GM19023 (cell line): ENCODE data around the gene DNAH14.
"Not testable (repeated sequence)": the region's sequence is repeated elsewhere in the genome, so short reads cannot be mapped to it uniquely, and the experiment has no call there.

Experiments used
- ATAC-seq: cut with Tn5 transposase; IDR thresholded peaks from one replicate; pipeline ENCODE4 v1.9.1; 2021; ENCODE audit warnings: mild to moderate bottlenecking, moderate library complexity; ENCODE audit not compliant: unreplicated experiment

Gene DNAH14

DNA sequence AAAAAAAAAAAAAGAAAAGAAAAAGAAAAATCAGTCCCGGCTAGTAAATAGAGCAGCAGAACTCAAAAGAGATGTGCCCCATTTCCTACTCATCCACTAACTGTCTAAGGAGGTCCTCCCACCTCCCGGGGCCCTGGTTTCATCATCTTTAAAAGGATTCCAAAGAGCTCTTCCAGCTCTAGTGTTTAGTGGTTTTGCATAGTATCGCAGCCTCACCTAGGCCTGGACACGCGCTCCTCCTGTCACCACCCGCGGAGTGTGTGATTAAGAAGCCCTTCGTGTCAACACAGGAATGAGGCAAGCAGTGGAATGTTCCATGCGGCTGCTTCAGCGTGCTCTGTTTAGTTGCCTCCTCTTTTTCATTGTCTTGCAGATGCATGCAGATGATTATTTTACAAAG, 449.4 kb downstream of the DNAH14 start:
- no peak for ATAC-seq

DNA sequence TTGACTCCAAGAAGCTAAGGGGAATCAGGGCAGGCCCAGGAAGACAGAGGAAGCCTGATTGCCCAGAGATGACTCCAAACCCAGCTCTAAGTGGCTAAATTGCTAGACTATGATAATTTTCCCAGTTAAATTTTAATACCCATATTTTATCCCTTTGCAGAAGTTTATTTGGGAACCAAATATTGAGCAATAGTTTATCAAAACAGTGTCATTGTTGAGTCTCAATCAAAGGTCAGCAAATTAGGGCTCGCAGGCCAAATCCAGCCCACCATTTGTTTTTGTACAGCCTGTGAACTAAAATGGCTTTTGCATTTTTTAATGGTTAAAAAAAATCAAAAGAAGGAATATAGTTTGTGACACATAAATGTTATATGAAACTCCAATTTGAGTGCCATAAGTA, 451.2 kb downstream of the DNAH14 start:
- ATAC-seq: no peak

DNA sequence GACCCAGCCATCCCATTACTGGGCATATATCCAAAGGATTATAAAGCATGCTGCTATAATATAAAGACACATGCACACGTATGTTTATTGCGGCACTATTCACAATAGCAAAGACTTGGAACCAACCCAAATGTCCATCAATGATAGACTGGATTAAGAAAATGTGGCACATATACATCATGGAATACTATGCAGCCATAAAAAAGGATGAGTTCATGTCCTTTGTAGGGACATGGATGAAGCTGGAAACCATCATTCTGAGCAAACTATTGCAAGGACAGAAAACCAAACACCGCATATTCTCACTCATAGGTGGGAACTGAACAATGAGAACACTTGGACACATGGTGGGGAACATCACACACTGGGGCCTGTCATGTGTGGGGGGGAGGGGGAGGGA, 457.4 kb downstream of the DNAH14 start:
- ATAC-seq: not testable (repeated sequence)

- ATAC-seq: no peak
These were observed 458.9 kb downstream of the DNAH14 start for GRCh38 chr1:225388372-225388771.

GRCh38 chr1:225389843-225390242, 460.4 kb downstream of the DNAH14 start:
- no peak for ATAC-seq

- ATAC-seq: no peak
These were observed 466.9 kb downstream of the DNAH14 start for GRCh38 chr1:225396357-225396756.

- no peak for ATAC-seq
These were observed 471.5 kb downstream of the DNAH14 start for GRCh38 chr1:225400968-225401367.

GRCh38 chr1:225406976-225407725, 477.7 kb downstream of the DNAH14 start:
- no peak for ATAC-seq

DNA sequence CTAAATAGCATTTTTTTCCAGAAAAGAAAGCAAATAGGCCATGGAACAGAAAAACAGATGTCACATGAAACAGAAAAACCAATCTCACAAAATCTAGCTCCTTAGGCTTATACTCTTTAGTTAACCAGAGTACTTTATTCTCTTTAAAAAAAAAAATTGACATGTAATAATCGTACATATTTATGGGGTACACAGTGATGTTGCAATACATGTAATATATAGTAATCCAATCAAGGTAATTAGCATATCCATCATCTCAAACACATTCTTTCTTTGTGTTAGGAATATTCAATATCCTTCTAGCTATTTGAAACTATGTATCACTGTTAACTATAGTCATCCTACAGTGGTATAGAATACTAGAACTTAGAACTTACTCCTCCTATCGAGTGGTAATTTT, 478.3 kb downstream of the DNAH14 start:
- no peak for ATAC-seq

DNA sequence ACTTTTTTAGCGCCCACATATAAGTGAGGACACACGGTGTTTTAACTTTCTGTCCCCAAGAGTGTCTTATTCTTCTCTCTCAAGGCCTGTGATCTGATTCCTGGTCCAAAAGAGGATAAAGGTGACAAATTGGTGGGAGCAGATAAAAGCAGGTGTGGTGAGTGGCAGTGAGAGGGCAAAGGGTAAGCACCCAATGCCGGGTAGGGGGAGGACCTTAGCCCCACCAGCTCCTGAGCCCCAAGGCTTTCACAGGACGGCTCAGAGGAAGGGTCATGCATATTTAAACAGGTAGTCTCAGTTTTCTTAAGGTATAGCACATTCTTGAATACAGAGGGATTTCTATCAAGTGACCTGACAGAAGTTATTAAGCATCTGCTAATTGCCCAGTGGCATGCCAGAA, 478.8 kb downstream of the DNAH14 start:
- ATAC-seq: no peak

DNA sequence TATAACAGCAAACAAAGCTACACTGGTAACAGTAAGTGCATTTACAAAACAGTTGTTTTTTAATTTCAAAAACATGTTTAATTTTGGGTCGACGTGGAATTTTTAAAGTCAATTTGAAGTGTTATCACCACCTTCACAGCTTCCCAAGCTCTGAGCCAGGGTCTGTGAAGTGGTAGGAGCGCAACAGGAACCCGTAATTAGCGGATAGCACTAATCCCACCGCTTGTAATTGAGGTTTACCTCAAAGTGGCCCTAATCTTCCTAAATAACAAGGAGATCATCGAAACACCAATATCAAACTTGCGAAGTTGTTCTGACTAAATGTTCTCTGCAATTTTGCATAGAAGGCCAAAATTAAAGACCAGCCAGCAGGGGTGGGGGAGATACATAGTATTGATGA, 479.6 kb downstream of the DNAH14 start:
- no peak for ATAC-seq

DNA sequence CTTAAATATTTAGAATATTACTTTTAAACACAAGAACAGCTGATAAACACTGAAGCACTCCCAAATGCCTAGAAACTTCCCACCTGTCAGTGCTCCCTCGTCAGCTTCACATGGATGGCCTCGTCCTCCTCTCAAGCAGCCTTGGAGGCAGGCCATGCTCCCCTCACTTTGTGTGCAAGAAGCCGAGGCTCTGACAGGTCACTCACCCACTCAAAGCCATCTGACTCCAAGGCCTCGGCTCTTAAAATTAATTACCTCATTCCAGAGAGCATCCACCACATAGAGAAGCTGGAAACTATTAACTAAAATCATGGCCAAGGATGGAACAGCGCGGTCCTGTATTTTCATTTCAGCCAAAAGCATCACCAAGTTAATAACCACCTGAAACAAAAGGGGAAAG, 480.6 kb downstream of the DNAH14 start:
- no peak for ATAC-seq

GRCh38 chr1:225412321-225412720, 482.8 kb downstream of the DNAH14 start:
- no peak for ATAC-seq

DNA sequence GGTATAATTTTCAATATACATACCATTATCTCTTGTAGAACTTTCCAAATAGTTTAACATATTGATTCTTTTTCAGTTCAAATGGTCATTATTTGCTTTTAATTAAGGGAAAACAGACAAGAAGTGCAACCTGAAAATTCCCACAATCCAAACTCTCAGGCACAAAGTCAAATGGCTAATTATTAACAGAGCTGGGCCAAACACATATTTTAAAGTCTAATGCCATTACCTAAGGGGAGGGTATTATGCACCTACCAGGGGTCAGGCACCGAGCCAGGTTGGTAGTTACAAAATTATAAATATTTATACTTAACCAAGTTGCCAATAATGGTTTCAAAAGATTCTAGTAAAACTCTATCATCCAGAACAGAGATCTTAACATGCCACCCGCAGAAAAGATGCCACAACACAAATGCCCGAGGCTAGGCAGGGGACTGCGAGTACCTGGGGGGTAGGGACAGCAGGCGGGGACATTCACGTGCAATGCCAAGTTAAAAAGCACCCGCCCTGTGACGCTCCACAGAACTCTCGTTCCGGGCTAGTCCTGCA, 483.4 kb downstream of the DNAH14 start:
- no peak for ATAC-seq

GRCh38 chr1:225413708-225414375, 484.4 kb downstream of the DNAH14 start:
- ATAC-seq: no peak

DNA sequence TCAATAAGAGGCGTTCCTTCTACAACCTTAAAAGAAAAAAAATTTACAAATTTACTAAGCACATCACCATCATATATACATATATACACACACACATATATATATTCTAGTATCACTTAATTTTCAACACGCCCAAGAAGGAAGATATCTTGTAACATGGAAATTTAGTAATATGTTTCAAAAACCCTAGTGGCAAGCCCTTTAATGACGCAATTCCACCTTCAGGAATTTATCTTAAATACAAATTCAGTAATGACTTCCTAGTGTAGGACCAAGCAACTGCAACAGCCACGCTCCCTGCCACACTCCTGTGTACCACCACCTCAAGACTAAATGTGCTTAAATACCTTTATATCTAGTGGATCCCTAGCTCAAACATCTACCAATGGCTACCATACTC, 485.8 kb downstream of the DNAH14 start:
- no peak for ATAC-seq

DNA sequence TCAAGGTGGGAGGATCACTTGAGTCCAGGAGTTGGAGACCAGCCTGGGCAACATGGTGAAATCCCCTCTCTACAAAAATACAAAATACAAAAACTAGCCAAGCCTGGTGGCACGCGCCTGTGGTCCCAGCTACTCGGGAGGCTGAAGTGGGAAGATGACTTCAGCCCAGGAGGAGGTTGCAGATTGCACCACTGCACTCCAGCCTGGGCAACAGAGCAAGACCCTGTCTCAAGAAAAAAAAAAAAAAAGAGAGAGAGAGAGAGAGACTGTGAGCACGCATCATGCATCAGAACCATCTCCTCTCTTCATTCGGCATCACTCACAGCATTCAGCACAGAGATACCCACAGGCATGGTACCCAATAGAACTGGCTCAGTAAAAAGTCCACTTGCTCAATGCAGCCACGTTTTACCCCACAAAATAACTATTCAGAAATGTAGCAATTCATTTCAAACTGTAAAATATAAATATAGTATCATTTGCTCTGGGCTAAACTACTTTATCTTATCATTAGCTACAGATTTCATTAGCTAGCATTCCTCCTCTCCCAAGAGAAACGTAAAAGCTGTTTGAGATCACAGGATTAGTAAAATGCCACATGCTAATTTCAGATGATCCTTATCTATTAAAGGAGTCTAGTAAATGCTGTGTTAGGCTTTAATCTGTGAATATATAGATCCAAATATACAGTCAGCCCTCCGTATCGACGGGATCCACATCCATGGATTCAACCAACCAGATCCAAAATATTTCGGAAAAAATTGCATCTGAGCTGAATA, 486.7 kb downstream of the DNAH14 start:
- no peak for ATAC-seq

DNA sequence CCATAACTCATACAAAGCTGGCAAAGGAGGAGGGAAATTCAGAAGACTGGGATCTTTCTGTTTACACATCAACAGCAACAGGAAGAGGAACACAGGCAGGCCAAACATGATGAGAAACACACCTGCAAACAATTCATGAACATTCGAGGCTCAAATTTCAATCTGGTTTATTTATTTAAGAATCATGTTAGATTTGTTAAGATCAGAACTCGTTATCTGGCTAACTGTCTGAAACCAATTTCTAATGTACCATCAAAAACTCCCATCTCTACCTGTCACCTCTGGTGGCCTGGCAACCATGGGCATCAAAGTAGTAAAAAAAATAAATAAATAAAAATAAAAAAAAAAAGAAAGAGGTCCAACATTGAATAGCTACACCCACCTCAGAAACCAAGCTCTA, 488.6 kb downstream of the DNAH14 start:
- no peak for ATAC-seq

- no peak for ATAC-seq
These were observed 489.1 kb downstream of the DNAH14 start for GRCh38 chr1:225418598-225418997.

DNA sequence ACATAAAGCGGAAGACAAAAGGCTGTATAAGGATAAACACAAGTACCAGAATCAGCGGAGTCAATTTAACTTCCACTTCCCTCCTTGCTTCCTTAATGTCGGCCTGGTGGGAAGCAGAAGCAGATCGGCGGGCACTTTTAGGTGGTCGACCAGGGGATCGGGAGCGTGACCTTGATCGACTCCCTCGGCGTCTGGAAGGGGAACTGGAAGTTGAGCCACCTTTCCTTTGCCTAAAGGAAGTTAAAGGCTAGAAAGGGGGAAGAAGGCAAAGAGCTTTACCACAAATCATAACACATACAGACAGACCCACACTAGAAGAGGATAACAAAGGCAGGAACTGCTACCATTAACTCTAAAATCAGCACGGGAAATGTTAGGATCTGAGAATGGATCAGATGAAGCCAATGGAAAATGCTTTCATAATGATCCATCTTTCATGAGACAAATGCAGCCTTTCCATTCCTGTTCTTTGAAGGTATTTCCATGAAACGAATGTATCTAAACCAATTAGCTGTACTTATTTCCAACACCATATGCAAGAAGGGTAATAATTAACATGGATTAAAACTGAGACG, 492.6 kb downstream of the DNAH14 start:
- no peak for ATAC-seq

DNA sequence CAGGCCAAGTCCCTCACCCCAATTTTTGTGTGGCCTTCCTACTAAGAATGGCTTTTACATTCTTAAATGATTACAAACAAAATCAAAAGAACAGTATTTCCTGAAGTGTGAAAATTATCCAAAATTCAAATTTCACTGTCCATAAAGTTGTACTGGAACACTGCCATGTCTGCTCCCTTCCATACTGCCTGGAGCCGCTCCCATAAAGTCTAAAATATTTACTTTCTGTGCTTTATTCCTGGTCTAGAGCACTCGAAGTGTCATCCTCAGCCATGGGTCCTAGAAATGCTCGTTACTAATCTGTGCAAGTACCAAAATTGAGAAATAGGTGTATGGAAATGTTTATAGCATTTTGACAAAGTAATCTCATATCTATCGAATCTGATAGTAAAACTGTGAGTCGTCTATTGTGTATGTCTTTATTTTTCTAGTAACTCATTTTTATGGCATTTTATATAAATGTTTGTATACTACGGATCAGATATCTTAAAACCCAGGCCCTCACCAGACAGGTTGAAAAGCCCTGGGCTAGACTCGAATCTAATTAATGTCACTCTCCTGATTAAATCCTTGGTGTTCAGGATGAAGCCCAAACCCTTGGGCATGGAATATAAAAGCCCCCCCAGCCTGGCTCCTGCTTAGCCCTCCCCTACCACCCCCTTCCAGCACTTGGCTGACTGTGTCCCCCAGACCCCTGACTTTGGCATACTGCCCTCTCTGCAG, 493.5 kb downstream of the DNAH14 start:
- ATAC-seq: no peak
